ENCODE measurements around the gene GPR107.

The GPR107 gene

DNA sequence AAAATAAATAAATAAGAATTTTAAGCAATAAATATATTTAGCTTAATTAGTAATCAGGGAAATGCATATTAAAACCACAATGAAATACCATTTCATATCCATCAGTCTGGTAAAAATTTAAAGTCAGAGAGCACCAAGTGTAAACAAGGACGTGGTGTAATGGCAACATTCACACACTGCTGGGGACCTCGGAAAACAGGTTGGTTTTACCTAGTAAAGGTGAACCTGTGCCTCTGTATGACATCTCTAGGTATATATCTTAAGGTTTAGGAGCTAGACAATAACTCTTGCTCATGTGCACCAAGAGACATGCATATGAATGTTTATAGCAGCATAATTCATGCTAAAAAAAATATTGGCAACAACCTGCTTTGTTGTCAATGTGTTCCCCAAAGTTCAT lies 40.4 kb upstream of the GPR107 start:
- TF ChIP-seq EP300 (IDR thresholded peaks at IDR 0.05; ENCODE audit: borderline replicate concordance) (no peak), YY1 (IDR thresholded peaks at IDR 0.05; ENCODE audit: low read depth) (no peak), TEAD4 (IDR thresholded peaks at IDR 0.05) (no peak), NFIC (IDR thresholded peaks at IDR 0.05) (no peak), FOXM1 (IDR thresholded peaks at IDR 0.05; ENCODE audit: borderline replicate concordance, low read depth) (no peak), ZBTB7A (IDR thresholded peaks at IDR 0.05; ENCODE audit: low read depth) (no peak), CEBPB (IDR thresholded peaks at IDR 0.05) (no peak), TCF12 (IDR thresholded peaks at IDR 0.05; ENCODE audit: low read depth) (no peak), CREB1 (IDR thresholded peaks at IDR 0.05; ENCODE audit: low read depth) (no peak), EGR1 (IDR thresholded peaks at IDR 0.05) (no peak), RAD21 (IDR thresholded peaks at IDR 0.05; ENCODE audit: low read depth) (no peak)
- TF ChIP-seq, protein P1, sequence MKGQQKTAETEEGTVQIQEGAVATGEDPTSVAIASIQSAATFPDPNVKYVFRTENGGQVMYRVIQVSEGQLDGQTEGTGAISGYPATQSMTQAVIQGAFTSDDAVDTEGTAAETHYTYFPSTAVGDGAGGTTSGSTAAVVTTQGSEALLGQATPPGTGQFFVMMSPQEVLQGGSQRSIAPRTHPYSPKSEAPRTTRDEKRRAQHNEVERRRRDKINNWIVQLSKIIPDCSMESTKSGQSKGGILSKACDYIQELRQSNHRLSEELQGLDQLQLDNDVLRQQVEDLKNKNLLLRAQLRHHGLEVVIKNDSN (IDR thresholded peaks at IDR 0.05), result no peak
- TF ChIP-seq, protein P2, sequence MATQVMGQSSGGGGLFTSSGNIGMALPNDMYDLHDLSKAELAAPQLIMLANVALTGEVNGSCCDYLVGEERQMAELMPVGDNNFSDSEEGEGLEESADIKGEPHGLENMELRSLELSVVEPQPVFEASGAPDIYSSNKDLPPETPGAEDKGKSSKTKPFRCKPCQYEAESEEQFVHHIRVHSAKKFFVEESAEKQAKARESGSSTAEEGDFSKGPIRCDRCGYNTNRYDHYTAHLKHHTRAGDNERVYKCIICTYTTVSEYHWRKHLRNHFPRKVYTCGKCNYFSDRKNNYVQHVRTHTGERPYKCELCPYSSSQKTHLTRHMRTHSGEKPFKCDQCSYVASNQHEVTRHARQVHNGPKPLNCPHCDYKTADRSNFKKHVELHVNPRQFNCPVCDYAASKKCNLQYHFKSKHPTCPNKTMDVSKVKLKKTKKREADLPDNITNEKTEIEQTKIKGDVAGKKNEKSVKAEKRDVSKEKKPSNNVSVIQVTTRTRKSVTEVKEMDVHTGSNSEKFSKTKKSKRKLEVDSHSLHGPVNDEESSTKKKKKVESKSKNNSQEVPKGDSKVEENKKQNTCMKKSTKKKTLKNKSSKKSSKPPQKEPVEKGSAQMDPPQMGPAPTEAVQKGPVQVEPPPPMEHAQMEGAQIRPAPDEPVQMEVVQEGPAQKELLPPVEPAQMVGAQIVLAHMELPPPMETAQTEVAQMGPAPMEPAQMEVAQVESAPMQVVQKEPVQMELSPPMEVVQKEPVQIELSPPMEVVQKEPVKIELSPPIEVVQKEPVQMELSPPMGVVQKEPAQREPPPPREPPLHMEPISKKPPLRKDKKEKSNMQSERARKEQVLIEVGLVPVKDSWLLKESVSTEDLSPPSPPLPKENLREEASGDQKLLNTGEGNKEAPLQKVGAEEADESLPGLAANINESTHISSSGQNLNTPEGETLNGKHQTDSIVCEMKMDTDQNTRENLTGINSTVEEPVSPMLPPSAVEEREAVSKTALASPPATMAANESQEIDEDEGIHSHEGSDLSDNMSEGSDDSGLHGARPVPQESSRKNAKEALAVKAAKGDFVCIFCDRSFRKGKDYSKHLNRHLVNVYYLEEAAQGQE (IDR thresholded peaks at IDR 0.05; ENCODE audit: low read depth), result no peak

DNA sequence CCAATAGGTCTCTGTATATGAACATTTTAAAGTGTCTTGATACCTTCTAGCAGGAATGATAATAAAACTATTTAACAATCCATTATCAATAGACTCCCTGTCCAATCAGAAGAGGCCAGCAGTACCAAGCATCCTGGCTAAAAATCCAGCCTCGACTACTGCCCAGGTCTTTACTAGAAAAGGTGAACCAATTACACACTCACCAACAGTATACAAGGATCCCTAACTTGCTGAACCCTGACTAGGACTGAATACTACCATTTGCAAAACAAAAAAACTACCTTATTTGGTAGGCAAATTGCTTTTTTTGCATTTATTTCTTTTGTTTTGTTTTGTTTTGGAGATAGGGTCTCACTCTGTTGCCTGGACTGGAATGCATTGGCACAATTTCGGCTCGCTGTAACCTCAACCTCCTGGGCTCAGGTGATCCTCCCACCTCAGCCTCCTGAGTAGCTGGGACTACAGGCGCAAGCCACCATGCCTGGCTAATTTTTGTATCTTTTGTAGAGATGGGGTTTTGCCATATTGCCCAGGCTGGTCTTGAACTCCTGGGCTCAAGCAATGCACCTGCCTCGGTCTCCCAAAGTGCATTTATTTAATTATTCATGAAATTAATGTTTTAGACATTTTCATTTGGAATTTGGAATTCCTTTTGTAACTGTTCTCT lies 38.2 kb upstream of the GPR107 start:
- TF ChIP-seq, protein P2 (IDR thresholded peaks at IDR 0.05; ENCODE audit: low read depth), result no peak
- TF ChIP-seq TCF12 (IDR thresholded peaks at IDR 0.05; ENCODE audit: low read depth) (no peak), TEAD4 (IDR thresholded peaks at IDR 0.05) (no peak), EGR1 (IDR thresholded peaks at IDR 0.05) (no peak), CEBPB (IDR thresholded peaks at IDR 0.05) (no peak), NFIC (IDR thresholded peaks at IDR 0.05) (no peak), TAF1 (IDR thresholded peaks at IDR 0.05; ENCODE audit: low read depth) (no peak), YY1 (IDR thresholded peaks at IDR 0.05; ENCODE audit: low read depth) (no peak), EP300 (IDR thresholded peaks at IDR 0.05; ENCODE audit: borderline replicate concordance) (no peak)
- TF ChIP-seq, protein P3, sequence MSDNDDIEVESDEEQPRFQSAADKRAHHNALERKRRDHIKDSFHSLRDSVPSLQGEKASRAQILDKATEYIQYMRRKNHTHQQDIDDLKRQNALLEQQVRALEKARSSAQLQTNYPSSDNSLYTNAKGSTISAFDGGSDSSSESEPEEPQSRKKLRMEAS (IDR thresholded peaks at IDR 0.05), result no peak
- TF ChIP-seq, protein P1 (IDR thresholded peaks at IDR 0.05), result no peak

DNA sequence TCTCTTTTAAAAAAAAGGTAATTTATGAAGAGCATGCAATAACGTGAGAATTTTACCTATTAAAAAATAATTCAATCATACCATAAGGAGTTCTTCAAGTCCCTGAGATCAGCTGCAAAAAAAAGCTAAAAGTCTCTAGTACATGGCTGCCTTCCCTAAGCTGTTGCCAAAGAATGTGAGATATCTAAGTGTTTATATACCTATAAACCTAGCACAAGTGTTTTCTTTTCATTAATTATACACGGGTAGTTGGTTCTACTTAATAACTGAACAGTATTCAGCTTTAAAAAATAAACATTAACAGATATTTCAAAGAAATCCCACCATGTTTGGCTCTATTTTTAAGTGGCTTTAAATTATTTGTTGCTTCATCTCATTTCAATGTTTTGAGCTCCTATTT lies 36.6 kb upstream of the GPR107 start:
- TF ChIP-seq FOXM1 (IDR thresholded peaks at IDR 0.05; ENCODE audit: borderline replicate concordance, low read depth) (no peak), TEAD4 (IDR thresholded peaks at IDR 0.05) (no peak), ZBTB7A (IDR thresholded peaks at IDR 0.05; ENCODE audit: low read depth) (no peak), CEBPB (IDR thresholded peaks at IDR 0.05) (no peak), TCF12 (IDR thresholded peaks at IDR 0.05; ENCODE audit: low read depth) (no peak), CREB1 (IDR thresholded peaks at IDR 0.05; ENCODE audit: low read depth) (no peak), EGR1 (IDR thresholded peaks at IDR 0.05) (no peak)
- TF ChIP-seq, protein P1 (IDR thresholded peaks at IDR 0.05), result no peak

DNA sequence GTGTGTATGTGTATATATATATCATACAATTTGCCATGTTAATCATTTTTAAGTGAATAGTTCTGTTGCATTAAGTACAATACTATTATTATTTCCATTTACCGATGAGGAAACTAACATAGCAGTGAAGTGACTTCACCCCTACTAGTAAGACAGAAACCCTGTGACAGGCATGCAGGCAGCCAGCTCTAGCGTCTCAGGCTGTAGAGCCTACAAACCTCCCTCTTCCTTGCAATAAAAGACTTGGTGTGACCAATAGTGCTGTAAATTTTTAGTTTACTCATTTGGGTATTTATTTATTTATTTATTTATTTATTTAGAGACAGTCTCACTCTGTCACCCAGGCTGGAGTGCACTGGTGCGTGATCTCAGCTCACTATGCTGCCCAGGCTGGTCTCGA lies 35.4 kb upstream of the GPR107 start:
- TF ChIP-seq TEAD4 (IDR thresholded peaks at IDR 0.05) (no peak), ZBTB7A (IDR thresholded peaks at IDR 0.05; ENCODE audit: low read depth) (no peak), CEBPB (IDR thresholded peaks at IDR 0.05) (no peak), TCF12 (IDR thresholded peaks at IDR 0.05; ENCODE audit: low read depth) (no peak), FOXM1 (IDR thresholded peaks at IDR 0.05; ENCODE audit: borderline replicate concordance, low read depth) (no peak), TAF1 (IDR thresholded peaks at IDR 0.05; ENCODE audit: low read depth) (no peak), NFIC (IDR thresholded peaks at IDR 0.05) (no peak), EGR1 (IDR thresholded peaks at IDR 0.05) (no peak), EP300 (IDR thresholded peaks at IDR 0.05; ENCODE audit: borderline replicate concordance) (no peak), RAD21 (IDR thresholded peaks at IDR 0.05; ENCODE audit: low read depth) (no peak), CREB1 (IDR thresholded peaks at IDR 0.05; ENCODE audit: low read depth) (no peak), YY1 (IDR thresholded peaks at IDR 0.05; ENCODE audit: low read depth) (no peak)
- TF ChIP-seq, protein P2 (IDR thresholded peaks at IDR 0.05; ENCODE audit: low read depth), result no peak
- TF ChIP-seq, protein P3 (IDR thresholded peaks at IDR 0.05), result no peak
- TF ChIP-seq, protein P1 (IDR thresholded peaks at IDR 0.05), result no peak
